NCI-H82 treated with DMSO at 0.1 percent for 48 hours (cell line): Measurements from ENCODE around the gene CALN1.
"Not testable (repeated sequence)": the region's sequence is repeated elsewhere in the genome, so short reads cannot be mapped to it uniquely, and the experiment has no call there.

Experiments used
- DNase-seq: peaks from one replicate; lab custom pipeline; 2025; ENCODE audit not compliant: unreplicated experiment; lab: John Stamatoyannopoulos, UW

Gene CALN1

DNA sequence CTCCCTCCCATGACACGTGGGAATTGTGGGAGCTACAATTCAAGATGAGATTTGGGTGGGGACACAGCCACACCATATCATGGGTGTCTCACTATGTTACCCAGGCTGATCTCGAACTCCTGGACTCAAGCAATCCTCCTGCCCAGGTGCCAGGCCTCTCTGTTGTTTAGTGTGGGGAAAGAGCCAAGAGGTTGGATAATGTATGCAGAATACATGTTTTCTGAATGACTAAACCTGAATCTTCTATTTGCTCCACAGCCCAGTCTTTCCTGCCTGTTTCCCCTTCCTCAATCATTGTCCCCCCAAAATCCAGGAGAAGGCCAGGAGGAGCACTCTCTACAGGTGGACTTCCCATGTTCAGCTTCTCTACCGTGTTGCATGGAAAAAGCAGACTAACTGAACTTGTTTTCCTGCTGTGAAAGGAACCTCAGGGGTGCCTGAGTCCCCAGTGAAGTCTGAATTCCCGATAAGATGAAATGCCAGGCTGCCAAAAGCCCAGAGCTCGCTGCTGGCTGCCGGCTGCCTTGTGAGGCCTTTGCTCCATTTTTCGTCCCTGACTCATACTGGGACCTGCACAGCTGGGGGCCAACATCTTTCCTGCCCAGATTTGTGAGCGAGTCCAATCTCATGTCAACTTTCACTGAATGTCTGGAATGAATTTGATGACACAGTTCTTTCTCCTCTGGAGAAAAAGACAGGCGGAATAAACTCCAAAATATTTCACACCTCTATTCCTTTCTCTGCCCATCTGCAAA, 588.0 kb downstream of the CALN1 start:
- DNase-seq, result no peak

DNA sequence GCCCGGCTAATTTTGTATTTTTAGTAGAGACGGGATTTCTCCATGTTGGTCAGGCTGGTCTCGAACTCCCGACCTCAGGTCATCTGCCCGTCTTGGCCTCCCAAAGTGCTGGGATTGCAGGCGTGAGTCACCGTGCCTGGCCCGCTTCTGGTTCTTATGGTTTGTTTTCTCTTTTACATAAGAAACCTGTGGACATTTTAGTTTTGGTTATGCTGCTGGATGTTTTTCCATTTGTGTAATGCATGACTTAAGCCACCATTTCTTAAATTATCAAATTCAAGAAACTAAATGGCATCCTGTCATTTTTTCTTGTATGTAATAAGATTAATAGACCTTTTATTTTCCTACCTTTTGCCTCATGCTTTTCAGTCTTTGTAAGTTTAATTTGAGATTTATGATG, 589.7 kb downstream of the CALN1 start:
- DNase-seq, result not testable (repeated sequence)

DNA sequence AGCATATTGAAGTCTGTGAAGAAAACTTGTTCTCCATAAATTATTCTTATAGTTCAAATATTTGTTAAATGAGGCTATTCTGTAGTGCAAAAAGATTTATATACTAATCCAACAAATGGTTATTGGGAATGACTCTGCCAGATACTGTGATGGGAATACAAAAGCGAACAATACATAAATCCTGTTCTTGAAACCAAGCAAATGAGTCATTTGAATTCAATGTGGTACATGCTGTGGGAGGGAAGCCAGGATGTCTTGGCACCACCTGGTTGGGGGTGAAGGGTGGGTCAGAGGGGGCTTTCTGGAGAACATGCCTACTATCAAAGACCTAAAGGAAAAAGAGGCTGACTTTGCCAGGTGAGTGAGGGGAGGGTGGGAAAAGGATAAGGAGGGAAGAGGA, 594.2 kb downstream of the CALN1 start:
- DNase-seq, result no peak

DNA sequence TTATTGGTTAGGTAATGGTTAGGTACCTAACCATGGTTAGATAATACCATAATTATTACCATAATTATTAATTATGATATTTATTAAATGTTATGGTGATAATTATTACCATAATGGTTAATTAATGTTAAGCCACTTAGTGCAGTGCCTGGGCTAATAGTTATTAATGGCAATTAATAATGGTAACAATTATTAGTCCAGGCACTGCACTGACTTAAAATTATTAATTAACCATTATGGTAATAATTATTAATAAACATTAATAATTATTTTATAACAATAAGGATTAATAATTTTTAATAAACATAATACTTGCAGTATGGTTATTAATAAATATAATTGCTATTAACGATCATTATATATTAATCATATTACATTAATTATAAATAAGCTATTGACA, 604.0 kb downstream of the CALN1 start:
- no peak for DNase-seq

DNA sequence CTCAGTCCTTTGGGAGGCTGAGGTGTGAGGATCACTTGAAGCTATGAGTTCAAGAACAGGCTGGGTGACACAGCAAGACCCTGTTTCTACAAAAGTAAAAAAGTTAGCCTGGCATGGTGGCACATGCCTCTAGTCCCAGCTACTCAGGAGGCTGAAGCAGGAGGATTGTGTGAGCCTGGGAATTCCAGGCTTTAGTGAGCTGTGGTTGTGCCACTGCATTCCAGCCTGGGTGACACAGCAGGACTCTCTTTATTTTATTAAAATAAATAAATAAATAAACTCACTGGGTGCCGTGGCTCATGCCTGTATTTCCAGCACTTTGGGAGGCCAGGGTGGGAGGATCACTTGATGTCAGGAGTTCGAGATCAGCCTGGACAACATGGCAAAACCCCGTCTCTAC, 607.9 kb downstream of the CALN1 start:
- no peak for DNase-seq

DNA sequence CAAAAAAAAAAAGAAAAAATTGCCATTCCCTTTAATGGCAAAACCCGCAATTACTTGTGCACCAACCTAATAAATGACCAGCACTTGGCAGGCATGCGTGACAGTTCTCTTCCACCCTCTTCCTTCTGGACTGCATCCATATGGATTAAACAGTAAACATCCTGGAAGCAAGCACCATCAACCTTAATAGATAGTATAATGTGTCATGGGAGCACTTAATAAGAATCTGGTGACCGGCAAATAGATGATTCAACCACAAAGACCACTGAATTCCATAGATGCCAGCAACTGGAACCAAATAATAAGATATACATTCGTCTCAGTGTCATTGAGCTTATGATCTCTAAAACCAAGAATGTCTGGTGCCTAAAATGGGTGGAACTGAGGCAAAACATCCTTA, 610.2 kb downstream of the CALN1 start:
- DNase-seq, result no peak

DNA sequence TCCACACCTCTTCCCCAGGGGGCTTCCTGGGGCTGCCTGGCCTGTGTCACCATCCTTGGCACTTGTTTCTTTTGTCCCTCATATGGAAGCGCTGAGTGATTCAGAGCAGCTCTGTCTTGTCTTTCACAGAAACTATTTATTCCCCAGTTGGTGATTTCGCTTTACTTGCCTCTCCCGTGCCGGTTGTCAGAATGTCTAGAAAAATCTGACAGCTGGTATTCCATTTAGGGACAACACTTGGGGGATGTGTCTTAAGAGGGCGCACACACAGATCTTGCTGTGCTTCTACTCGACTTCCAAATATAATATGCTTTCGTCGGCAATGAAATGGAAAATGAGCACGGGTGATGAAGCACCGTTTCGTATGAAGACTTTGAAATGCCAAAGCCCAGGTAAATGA, 611.8 kb downstream of the CALN1 start:
- DNase-seq, result no peak

DNA sequence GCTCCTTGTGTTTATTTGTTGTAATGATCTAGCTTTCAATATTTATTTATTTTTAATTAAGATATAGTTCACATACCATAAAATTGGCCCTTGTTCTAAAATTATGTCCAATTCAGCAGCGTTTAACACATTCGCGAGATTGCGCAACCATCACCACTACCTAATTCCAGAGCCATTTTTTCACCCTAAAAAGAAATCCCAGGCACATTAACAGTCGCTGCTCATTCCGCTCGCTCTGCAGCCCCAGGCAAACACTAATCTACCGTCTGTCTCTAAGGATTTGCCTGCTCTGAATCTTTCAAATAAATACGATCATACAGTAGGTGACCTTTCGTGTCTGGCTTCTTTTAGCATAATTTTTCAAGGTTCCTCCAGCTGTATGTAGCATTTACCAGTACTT, 616.7 kb downstream of the CALN1 start:
- DNase-seq, result no peak

DNA sequence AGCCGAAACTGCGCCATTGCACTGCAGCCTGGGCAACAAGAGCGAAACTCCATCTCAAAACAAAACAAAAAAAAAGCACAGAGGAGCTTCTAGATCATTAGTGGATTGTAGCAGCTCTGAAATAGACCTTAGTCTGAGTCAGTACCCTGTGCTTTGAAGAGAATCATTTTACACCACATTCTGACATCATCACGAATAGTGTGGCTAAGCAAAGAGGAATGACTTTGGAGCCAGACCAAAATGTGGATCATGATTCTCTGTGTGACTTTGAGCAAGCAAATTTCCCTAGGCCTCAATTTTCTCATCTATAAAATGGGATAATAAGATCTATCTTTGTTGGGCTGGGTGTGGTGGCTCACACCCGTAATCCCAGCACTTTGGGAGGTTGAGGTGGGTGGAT, 618.9 kb downstream of the CALN1 start:
- no peak for DNase-seq

DNA sequence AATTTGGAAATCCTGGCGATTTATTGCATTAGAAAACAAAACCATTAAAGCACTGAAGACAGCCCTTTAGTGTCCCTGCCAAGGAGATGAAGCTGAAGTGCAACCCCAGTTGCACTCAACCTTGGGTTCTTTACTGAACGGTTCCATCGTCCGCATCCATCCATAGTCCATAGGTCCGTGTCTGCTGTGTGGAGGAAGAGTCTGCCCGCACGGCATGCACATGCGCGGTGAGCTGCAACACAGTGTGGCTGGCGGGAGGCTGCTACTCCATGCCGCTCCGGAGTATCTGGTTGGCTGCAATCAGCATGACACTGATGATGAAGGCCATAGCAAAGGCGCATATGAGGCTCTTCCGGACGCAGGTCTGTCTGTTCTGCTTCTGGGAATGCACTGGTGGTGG, 624.6 kb downstream of the CALN1 start:
- DNase-seq, result no peak

DNA sequence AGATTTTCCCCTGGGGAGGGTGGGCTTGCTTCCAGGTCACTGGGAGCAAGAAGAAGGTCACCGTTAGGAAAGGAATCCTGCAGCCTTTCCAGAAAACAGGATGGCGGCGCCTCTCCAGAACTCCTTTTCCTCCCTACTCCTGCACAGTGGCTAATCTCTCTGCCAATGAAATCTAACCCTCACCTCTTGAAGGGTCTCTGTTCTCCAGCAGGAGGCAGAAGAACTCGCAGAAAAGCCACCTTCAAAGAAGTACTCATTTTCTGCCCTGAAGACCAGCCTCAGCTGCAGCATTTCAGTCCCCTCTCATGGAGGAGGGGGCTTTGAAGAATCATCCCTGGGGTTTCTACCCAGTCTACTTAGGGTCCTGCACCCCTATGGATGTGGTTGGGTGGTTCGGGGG, 626.9 kb downstream of the CALN1 start:
- no peak for DNase-seq

DNA sequence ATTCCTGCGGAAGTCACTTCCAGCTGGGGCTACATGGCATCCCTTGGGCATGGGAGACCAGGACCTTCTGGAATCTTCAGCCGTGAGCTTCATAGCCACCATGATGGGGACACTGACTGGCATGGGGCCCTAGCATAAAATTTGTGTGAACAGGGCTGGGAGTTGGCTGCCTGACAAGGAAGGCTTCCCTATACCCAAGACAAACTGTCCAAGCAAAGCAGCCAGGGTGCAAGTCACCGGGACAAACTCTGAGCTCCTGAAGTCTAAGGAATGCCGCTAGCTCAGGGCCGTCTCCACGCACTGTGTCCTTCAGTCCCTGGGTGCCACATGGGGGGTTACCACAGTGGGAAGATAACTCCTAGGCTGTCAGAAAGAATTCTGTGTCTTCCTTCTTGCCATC, 627.4 kb downstream of the CALN1 start:
- no peak for DNase-seq

DNA sequence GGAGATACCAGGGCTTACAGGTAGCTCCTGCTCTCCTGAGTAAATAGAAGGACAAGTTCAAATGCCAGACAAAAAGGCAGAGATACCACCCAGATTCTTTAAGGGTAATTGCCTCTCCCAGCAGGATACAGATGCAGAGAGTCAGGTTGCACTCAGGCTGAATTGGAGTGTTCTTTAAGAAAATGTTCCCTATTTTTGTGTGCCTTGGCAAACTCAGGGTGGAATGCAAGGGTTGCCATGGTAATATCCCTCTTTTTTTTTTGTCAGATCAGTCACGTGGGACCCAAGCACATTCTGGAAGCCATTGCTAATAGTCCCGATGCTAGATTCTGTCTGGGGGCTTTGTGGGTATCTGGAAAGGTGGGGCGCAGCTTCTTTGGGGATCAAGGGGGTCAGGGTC, 628.0 kb downstream of the CALN1 start:
- no peak for DNase-seq

DNA sequence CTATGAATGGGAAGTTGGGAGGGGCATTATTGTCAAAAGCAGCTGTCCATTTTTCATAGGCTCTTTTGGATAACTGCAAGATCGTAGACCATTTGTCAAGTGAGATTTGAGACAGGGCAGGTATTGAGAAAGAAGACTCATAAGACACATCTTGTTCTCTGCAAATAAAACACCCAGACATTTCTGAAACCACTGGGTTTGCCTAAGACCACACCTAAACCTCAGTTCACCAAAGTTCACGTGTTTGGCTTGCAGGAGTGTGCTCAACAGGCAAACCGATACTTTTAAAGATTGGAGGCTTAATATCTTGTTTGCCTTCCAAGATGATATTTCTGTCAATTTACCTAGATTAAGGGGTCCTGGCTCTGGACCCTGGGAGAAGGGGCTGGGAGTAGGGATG, 628.4 kb downstream of the CALN1 start:
- DNase-seq, result no peak

DNA sequence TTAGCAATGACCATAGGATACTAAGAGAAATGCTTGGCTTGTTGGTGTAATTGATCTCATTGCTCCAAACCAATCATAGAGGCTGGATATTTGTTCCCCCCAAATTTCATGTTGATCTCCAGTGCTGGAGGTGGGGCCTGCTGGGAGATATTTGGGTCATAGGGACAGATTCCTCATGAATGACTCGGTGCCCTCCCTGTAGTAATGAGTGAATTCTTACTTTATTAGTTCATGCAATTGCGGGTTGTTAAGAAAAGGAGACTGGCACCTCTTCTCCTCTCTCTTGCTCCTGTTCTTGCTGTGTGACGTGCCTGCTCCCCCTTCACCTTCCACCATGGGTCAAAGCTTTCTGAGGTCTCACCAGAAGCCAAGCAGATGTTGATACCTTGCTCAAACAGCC, 630.1 kb downstream of the CALN1 start:
- no peak for DNase-seq

DNA sequence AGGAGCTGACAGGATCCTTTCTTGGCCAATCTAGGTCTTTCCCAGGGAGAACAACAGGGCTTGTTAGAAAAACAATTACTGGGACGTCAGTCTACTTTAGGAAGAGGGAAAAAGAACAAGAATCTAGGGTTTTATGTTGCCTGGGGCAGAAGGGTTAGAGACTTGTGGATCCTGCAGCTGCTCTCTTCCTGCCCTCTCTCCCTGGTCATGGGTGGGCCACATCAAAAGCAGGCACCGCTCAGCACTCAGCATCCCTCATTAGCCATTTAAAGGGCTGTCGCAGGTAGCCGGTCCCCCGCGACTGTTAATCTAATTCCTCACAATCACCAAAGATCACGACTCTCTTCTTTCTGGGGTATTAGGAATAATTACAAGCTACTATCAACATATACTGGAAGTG, 631.9 kb downstream of the CALN1 start:
- DNase-seq, result no peak

DNA sequence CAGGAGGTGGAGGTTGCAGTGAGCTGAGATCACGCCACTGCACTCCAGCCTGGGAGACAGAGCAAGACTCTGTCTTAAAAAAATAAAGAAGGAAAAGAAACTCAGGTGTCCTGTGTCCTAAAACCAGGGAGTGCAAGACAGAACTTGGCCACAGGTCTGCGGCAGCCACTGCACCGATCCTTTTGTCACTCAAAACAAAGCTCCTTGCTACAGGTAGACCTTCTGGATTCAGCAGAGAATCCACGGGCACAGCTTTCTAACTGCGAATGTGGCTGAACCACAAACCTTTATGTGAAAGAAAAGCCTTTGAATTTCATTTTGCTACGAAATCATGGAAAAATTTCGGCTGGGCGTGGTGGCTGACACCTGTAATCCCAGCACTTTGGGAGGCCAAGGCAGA, 634.9 kb downstream of the CALN1 start:
- DNase-seq, result no peak

DNA sequence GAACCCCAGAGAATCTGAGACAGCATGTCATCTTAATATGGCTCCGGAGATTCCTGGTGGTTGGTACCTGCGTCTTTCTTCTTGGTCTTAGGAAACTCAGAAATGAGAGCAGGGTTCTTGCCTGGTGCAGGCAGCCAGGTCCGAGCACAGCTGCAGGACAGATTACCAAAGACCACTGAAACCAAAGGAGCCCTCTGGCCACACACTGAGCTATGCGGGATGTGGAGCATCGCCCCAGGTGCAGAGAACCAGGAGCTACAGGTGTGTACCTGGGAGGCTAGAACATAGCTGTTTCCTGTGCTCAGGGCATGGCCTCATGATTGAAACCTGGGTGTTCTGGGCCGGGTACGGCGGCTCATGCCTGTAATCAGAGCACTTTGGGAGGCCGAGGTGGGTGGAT, 635.4 kb downstream of the CALN1 start:
- DNase-seq, result no peak

DNA sequence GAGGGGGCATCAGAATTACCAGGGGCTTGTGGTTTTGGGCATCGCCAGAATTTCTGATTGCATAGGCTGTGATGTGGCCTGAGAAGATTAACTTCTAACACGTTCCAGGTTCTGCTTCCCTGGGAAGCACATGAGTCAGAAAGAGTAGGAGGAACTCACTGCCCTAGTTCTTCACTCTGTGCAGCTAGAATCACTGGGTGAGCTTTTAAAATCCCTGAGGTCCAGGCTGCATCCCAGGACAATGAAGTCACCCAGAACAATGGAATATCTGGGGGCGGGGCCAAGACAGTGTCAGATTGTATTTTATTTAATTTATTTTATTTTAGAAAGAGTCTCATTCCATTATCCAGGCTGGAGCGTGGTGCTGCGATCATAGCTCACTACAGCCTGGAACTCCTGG, 636.5 kb downstream of the CALN1 start:
- DNase-seq, result no peak

DNA sequence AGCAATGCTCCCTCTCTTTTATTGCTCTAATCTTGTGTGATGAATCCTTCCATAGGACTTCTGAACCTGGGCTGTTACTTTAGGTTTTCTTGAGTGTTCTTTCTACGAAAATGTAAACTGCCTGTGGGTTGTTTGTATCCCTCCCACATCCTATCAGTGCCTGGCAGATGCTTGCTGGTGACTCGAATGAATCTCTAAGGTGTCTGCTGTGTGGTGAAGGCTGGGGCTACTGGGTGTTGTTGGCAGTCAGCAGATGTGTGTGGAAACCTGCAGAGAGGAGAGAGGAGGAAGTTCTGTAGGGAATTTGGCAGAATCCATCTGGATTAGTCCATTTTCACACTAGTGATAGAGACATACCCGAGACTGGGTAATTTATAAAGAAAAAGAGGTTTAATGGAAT, 639.4 kb downstream of the CALN1 start:
- DNase-seq, result no peak

DNA sequence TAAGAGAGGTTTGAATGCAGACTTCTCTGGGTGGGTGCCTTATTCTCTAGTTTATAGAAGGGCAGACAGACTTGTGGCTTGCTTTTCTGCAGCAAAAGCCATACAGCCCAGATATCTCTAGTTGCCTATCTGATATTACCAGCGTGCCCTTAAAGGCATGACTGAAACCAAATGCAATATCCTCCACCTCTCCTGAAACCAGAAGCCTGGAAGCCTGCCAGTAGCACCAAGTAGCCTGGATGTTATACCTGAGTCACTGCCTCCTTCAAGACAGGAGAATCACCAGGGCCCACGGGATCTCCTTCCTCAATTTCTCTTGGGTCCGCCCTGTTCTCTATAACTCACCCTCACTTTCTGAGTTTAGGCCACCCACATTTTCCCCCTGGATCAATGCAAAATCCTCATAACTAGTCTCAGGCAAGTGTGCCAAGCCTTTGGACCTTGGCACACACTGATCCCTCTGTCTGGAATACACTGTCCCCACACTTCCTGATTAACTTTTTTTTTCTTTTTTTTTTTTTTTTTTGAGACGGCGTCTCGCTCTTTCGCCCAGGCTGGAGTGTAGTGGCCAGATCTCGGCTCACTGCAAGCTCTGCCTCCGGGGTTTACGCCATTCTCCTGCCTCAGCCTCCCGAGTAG, 641.8 kb downstream of the CALN1 start:
- DNase-seq, result no peak

DNA sequence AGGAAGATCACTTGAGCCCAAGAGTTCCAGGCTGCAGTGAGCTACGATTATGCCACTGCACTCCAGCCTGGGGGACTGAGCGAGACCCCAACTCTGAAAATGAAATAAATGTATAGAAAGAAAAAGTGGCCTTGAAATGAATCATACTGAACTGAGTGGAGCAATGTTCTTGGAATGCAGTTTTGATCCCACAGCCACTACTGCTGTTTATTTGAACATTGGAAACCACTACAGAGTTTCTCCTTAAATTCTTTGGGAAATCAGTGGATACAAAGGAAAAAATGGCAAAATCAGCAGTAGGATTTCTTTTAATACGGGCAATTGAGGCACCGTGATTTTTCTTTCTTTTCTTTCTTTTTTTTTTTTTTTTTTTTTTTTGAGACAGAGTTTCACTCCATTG, 642.8 kb downstream of the CALN1 start:
- DNase-seq, result no peak

DNA sequence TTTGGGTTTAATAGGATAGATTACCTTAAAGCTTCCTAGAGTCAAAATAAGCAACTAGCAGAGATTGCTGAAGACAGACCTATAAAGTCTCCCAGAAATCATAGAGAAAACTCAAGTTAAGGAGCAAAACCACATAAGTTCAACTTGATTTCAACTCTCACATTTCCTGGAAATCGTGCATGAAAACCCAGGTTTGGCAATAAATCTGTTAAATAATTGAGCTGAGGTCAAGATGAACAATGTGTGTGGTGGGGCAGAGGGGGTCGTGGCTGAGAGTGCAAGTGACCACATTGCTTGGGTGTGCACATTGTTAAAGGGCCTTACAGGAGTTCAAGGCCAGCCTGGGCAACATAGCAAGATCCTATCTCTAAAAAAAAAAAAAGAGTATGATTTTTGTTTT, 643.7 kb downstream of the CALN1 start:
- no peak for DNase-seq
